ENCODE measurements around the gene MRPL36. TPM values are rescaled to one million over a fixed set of nuclear protein-coding genes. Genes with fewer than 3 reads are reported as not detected.

The MRPL36 gene
- total RNA-seq, 1 experiment from 2014 or later, result 145 TPM

- intact Hi-C loops (cut with micrococcal nuclease; ENCODE audit: unreplicated experiment), result no loop called here
- Histone ChIP-seq H3K36me3 (ENCODE audit: low read depth) (peaks cover 21% of the 10 kb centered on the region; the same call in 1 of the 2 replicates), H3K4me3 (no peak overlapping the region), H3K27me3 (ENCODE audit: insufficient read depth, low read depth) (no peaks in the 10 kb centered on the region), H3K4me1 (replicated peaks; ENCODE audit: insufficient read depth) (no peaks in the 10 kb centered on the region), H3F3A (ENCODE audit: insufficient read depth, low read depth) (0 out of 2 replicates have a peak, but pooled peaks cover 4% of the 10 kb centered on the region), H3K9me3 (ENCODE audit: insufficient read depth, low read depth) (no peaks in the 10 kb centered on the region), H3K9me2 (ENCODE audit: insufficient read depth) (no peaks in the 10 kb centered on the region), H3K27ac (no peak overlapping the region), H4K20me1 (ENCODE audit: insufficient read depth) (no peaks in the 10 kb centered on the region), H3K79me2 (ENCODE audit: low read depth) (no peaks in the 10 kb centered on the region), H2AFZ (no peak overlapping the region), H3K4me2 (no peak overlapping the region)
- CTCF ChIA-PET, result no interaction called here
- POLR2A ChIA-PET (ENCODE audit: unreplicated experiment), result no interaction called here
- no peak for DNase-seq
- no peak for TF ChIP-seq CTCF (conservative IDR thresholded peaks at IDR 0.05)
- no peak for TF ChIP-seq EZH2 (IDR thresholded peaks at IDR 0.05; ENCODE audit: low read depth)
- BruUV-seq (replicated peaks), result no TSS peak
Measured at GRCh38 chr5:1820926-1821325, 21.3 kb upstream of the MRPL36 start.

- Histone ChIP-seq H3K27ac (no peak overlapping the region), H2AFZ (no peak overlapping the region), H3K4me2 (no peak overlapping the region), H3K4me3 (no peak overlapping the region), H3F3A (ENCODE audit: insufficient read depth, low read depth) (0 out of 2 replicates have a peak, but pooled peaks cover 4% of the 10 kb centered on the region), H3K4me1 (replicated peaks; ENCODE audit: insufficient read depth) (no peaks in the 10 kb centered on the region), H3K9me2 (ENCODE audit: insufficient read depth) (no peaks in the 10 kb centered on the region), H3K9me3 (ENCODE audit: insufficient read depth, low read depth) (no peaks in the 10 kb centered on the region), H3K36me3 (ENCODE audit: low read depth) (peaks cover 26% of the 10 kb centered on the region; the same call in 1 of the 2 replicates), H4K20me1 (ENCODE audit: insufficient read depth) (no peaks in the 10 kb centered on the region), H3K27me3 (ENCODE audit: insufficient read depth, low read depth) (no peaks in the 10 kb centered on the region), H3K79me2 (ENCODE audit: low read depth) (no peaks in the 10 kb centered on the region)
- no peak for TF ChIP-seq EZH2 (IDR thresholded peaks at IDR 0.05; ENCODE audit: low read depth)
- TF ChIP-seq CTCF (conservative IDR thresholded peaks at IDR 0.05), result no peak
- no peak for DNase-seq
- POLR2A ChIA-PET (ENCODE audit: unreplicated experiment), result no interaction called here
- BruUV-seq (replicated peaks), result no TSS peak
- CTCF ChIA-PET, result no interaction called here
- intact Hi-C loops (cut with micrococcal nuclease; ENCODE audit: unreplicated experiment), result no loop called here
Measured at GRCh38 chr5:1820381-1820780, 20.7 kb upstream of the MRPL36 start.

- peaks cover 30% of the 10 kb centered on the region; the same call in 1 of the 2 replicates for H3K36me3 ChIP-seq (ENCODE audit: low read depth)
- POLR2A ChIA-PET (ENCODE audit: unreplicated experiment), result no interaction called here
Measured at GRCh38 chr5:1819458-1819857, 19.8 kb upstream of the MRPL36 start.

More at GRCh38 chr5:1819458-1819857, 19.8 kb upstream of the MRPL36 start:
- Histone ChIP-seq H3F3A (ENCODE audit: insufficient read depth, low read depth) (0 out of 2 replicates have a peak, but pooled peaks cover 4% of the 10 kb centered on the region), H4K20me1 (ENCODE audit: insufficient read depth) (no peaks in the 10 kb centered on the region), H3K27me3 (ENCODE audit: insufficient read depth, low read depth) (no peaks in the 10 kb centered on the region), H3K9me3 (ENCODE audit: insufficient read depth, low read depth) (no peaks in the 10 kb centered on the region), H2AFZ (no peak overlapping the region), H3K9me2 (ENCODE audit: insufficient read depth) (no peaks in the 10 kb centered on the region), H3K4me1 (replicated peaks; ENCODE audit: insufficient read depth) (no peaks in the 10 kb centered on the region), H3K79me2 (ENCODE audit: low read depth) (no peaks in the 10 kb centered on the region), H3K27ac (no peak overlapping the region), H3K4me2 (no peak overlapping the region), H3K4me3 (no peak overlapping the region)
- CTCF ChIA-PET, result no interaction called here
- intact Hi-C loops (cut with micrococcal nuclease; ENCODE audit: unreplicated experiment), result no loop called here
- TF ChIP-seq EZH2 (IDR thresholded peaks at IDR 0.05; ENCODE audit: low read depth), result no peak
- TF ChIP-seq CTCF (conservative IDR thresholded peaks at IDR 0.05), result no peak
- BruUV-seq (replicated peaks), result no TSS peak
- DNase-seq, result no peak
